CD4-positive, alpha-beta T cell treated with Interleukin-17A for 1 hour (primary cell): Measurements from ENCODE around the gene CHAF1B.
A peak's percentile ranks its signal among the peaks of the same experiment; 100 is the strongest.
"Not testable (repeated sequence)": the region's sequence is repeated elsewhere in the genome, so short reads cannot be mapped to it uniquely, and the experiment has no call there.

ENCODE experiments used
- DNase-seq: peaks from one replicate; pipeline ENCODE4 v3.0.0-alpha.2; 2020

Gene CHAF1B

GRCh38 chr21:36391649-36392048 lies 6.5 kb downstream of the CHAF1B start:
- not testable (repeated sequence) for DNase-seq

DNA sequence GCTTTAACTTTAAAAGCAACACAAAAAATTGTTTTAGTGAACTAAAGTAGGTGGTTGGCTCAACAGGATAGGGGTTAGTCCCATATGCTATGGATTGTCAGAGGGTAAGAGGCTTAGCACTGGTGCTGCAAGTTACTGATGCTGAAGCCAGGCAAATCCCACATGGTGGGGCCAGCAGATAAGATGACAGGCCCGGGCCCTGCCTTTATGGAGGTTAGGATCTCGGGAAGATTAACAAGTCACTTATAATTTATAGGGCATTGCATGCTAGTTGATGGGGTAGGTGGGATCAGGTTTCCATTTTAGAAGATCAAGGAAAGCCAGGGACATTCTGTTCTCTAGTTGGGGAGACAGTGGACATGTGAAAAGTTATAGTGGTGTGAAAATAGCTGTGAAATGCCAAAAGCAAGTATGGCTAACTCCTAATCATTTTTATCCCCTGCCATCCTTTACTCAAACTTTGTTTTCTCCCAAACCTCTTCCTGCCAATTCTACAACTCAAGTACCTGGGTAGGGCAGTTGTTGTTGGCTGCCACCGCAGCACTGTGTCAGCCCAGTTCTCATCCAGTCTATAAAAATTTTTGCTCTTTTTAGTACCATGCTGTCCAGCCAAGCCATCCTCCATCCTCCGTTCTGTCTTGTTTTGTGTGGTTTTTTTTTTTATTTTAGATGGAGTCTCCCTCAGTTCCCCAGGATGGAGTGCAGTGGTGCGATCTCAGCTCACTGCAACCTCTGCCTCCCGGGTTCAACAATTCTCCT lies 10.3 kb downstream of the CHAF1B start:
- DNase-seq: no peak

- no peak for DNase-seq
Observed at GRCh38 chr21:36396325-36396724, 11.1 kb downstream of the CHAF1B start.

- no peak for DNase-seq
Observed at GRCh38 chr21:36396971-36397370, 11.8 kb downstream of the CHAF1B start.

DNA sequence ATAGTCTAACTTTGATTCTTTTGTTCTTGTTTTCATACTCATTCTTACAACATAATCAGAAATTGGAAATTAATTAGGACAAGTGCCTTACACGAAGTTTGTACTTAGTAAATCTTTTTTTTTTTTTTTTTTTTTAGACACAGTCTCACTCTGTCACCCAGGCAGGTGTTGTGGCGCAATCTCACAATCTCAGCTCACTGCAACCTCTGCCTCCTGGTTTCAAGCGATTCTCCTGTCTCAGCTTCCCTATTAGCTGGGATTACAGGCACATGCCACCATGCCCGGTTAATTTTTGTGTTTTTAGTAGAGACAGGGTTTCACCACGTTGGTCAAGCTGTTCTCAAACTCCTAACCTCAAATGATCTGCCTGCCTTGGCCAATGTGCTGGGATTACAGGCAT lies 12.4 kb downstream of the CHAF1B start:
- DNase-seq: no peak

GRCh38 chr21:36399736-36400135 lies 14.5 kb downstream of the CHAF1B start:
- not testable (repeated sequence) for DNase-seq

GRCh38 chr21:36400719-36401118 lies 15.5 kb downstream of the CHAF1B start:
- DNase-seq: no peak

- DNase-seq: no peak
Observed at GRCh38 chr21:36402339-36402738, 17.1 kb downstream of the CHAF1B start.

- peak; percentile 8 for DNase-seq
Observed at GRCh38 chr21:36403713-36404112, 18.5 kb downstream of the CHAF1B start.

- DNase-seq: no peak
Observed at GRCh38 chr21:36408568-36408967, 23.4 kb downstream of the CHAF1B start.

DNA sequence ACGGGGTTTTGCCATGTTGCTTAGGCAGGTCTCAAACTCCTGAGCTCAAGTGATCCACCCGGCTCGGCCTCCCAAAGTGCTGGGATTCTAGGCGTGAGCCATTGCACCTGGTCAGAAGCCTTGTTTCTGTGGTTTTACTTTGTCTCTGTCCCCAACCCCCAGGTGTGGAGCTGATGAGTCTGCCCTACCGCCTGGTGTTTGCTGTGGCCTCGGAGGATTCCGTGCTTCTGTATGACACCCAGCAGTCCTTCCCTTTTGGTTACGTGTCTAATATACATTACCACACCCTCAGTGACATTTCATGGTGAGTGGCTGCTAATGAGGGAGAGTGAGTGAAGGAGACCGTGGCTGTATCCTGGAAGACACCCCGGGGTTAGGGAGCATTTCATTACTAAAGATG lies 26.1 kb downstream of the CHAF1B start:
- DNase-seq: no peak

DNA sequence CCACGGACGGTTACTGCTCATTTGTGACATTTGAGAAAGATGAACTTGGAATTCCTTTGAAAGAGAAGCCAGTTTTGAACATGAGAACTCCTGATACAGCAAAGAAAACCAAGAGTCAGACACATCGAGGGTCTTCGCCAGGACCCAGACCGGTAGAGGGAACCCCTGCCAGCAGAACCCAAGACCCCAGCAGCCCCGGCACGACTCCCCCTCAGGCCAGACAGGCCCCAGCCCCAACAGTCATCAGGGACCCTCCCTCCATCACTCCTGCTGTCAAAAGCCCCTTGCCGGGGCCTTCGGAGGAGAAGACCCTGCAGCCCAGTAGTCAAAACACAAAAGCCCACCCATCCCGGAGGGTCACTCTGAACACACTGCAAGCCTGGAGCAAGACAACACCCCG lies 27.7 kb downstream of the CHAF1B start:
- no peak for DNase-seq

DNA sequence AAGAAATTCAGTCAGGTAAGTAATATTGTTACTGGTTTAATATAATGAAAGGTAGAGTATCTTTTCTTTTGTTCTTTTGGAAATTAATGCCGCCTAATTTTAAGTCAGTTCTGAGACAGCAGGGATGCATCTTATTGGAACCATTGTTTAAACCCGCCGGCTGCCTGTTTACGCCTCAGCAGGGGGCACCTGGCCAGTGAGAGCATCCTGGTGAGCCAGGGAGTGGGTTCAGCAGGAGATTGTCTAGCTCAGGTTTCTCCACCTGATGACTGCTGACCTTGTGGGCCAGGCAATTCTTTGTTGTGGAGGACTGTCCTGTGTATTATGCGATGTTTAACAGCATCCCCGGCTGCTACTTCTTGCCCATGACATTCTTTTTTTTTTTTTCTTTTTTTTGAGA lies 30.2 kb downstream of the CHAF1B start:
- no peak for DNase-seq

- DNase-seq: no peak
Observed at GRCh38 chr21:36419241-36419640, 34.0 kb downstream of the CHAF1B start.

- DNase-seq: peak; percentile 21
Observed at GRCh38 chr21:36419996-36420395, 34.8 kb downstream of the CHAF1B start.

DNA sequence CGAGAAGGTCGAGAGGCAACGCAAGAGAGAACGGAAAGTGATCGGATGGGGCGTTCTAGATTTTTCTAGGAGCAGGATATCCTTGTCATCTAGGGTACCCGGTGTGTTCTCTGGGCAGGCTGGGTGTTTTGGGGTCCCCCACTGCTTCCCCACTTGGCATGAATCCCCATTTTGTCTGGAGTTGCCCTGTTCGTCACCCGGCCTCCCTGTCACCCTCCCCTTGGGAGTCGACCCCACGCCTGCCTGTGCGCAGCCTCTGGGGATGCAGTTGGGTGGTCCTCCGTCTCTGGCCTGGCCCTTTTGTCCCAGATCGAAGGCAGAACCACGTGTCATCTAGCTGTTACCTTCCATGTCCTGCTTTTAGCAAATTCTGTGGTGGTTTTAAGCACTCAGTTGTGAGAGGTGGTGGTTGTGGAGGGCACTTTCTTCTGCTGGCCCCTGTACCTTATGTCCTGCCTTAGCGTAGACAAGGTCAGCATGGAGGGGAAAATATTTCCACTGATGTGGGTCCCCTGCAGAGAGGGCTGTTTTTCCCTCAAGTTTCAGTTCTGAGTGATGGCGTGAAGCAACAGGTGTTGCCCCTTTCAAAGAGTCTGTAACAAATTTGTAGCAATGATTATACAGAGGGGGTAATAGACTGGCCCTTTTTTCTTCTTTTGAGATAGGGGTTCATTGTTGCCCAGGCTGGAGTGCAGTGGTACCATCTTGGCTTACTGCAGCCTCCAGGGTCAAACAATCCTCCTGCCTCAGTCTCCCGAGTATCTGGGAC lies 35.6 kb downstream of the CHAF1B start:
- DNase-seq: no peak

- no peak for DNase-seq
Observed at GRCh38 chr21:36422279-36423098, 37.3 kb downstream of the CHAF1B start.

- DNase-seq: no peak
Observed at GRCh38 chr21:36423771-36424433, 38.7 kb downstream of the CHAF1B start.

GRCh38 chr21:36424592-36424991 lies 39.4 kb downstream of the CHAF1B start:
- no peak for DNase-seq

GRCh38 chr21:36425286-36425685 lies 40.1 kb downstream of the CHAF1B start:
- no peak for DNase-seq

DNA sequence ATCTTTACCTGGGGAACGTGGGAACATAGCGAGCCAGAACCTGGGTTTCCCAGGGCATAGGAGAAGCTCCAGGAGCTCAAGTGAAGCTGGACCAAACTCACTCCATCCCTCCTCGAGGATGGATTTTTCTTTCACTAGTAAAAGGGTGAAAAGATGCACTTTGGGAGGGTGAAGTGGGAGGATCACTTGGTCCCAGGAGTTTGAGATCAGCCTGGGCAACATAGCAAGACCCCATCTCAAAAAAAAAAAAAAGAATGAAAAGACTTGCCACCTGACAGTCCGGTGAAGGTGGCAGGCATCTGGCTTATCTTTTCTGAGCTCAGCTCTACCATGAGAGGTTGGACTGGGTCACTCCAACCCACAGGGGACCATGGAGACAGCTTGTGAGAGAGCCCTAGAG lies 42.3 kb downstream of the CHAF1B start:
- DNase-seq: no peak

GRCh38 chr21:36428761-36429432 lies 43.7 kb downstream of the CHAF1B start:
- no peak for DNase-seq
